ENCODE data around the gene LGALS3BP. TPM values are rescaled to one million over a fixed set of nuclear protein-coding genes. Genes with fewer than 3 reads are reported as not detected.

LGALS3BP gene
- total RNA-seq, 1 donor from 2014 or later, result 78.5 TPM

DNA sequence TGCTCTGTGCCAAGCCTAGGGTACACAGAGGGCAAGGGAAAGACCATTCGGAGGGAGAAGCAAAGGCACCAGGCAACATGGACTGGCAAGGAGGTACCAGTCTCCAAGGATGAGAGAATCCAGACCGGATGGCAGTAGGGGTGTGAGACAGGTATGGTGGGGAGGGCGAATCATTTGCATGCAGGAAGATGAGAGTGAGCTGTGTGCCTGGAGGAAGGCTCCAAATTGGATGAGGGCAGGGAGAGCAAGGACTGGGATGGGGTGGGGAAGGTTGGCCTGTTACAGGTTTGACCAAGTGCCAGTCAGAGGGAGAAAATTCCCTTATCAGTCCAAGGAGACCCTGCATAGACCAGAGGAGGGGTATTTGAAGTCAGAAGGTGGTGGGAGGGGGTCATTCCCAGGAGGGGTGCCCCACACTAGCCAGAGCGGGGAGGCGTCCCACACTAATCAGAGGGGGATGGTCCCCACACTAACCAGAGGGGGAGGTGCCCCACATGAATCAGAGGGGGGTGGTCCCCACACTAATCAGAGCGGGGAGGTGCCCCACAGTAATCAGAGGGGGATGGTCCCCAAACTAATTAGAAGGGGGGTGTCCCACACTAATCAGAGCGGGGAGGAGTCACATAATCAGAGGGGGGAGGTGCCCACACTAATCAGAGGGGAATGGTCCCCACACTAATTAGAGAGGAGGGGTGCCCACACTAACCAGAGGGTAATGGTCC lies 29.1 kb upstream of the LGALS3BP start:
- no peak for DNase-seq (ENCODE audit: low spot score)
- Mint-ChIP-seq H3K4me3 (peak overlapping the region; percentile 91), H3K9me3 (no peaks in the 10 kb centered on the region), H3K4me1 (ENCODE audit: low read depth) (peaks cover 52% of the 10 kb centered on the region), H3K27me3 (ENCODE audit: insufficient read depth) (peaks cover 5% of the 10 kb centered on the region), H3K27ac (peak overlapping the region; percentile 93), H3K36me3 (ENCODE audit: low read depth) (peaks cover 12% of the 10 kb centered on the region)
- intact Hi-C loops (cut with micrococcal nuclease), result loop anchor here (1.0 to 5.0 kb wide), 3 partner anchors 168 to 1547 kb away; no protein-coding TSS in a partner anchor

DNA sequence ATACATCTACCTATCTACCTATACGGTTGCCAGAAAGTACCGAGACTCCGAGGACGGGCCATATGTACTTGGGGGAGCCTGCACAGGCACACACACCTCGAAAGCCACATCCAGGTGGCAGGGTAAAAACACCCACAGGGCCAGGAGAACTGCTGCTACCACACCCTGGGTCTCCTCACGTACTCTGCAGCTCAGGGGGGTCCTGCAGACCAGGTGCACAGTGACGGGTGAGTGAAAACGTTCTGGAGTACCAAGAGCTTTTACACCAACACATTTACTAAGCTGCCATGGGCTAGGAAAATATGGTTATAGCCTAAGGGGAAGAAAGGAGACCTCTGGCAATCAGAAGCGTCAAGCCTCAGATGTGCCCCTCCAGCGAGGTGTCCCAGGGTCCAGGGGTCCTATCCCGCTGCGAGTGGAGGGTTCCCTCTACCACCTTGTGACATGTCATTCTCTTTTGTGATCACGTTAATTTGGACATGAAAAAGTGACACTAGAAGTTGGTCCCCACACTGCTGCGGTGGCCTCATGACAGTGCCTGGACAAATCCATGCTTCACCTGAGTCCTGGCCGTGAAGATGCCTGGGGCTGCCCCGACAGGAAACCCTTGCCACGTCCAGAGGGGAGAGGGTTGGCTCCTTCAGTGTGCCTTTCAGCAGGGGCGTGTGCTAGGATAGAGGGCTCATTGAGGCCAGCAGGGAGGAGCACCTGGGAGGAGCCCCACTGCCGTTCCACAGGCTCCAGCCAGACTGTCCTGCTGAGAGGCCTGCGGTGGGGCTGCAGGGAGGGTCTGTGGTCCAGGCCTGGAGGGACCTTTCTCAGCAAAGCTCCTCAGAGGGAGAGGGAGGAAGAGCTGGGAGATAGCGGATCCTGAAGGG lies 28.0 kb upstream of the LGALS3BP start:
- H3K4me3 Mint-ChIP-seq, result peak overlapping the region; percentile 91
- no peaks in the 10 kb centered on the region for H3K9me3 Mint-ChIP-seq
- peak overlapping the region; percentile 93 for H3K27ac Mint-ChIP-seq
- DNase-seq (ENCODE audit: low spot score), result no peak
- peaks cover 52% of the 10 kb centered on the region for H3K4me1 Mint-ChIP-seq (ENCODE audit: low read depth)
- peaks cover 5% of the 10 kb centered on the region for H3K27me3 Mint-ChIP-seq (ENCODE audit: insufficient read depth)
- intact Hi-C loops (cut with micrococcal nuclease), result loop anchor here (5.0 kb wide), 2 partner anchors 750 to 1545 kb away; no protein-coding TSS in a partner anchor
- peaks cover 13% of the 10 kb centered on the region for H3K36me3 Mint-ChIP-seq (ENCODE audit: low read depth)

DNA sequence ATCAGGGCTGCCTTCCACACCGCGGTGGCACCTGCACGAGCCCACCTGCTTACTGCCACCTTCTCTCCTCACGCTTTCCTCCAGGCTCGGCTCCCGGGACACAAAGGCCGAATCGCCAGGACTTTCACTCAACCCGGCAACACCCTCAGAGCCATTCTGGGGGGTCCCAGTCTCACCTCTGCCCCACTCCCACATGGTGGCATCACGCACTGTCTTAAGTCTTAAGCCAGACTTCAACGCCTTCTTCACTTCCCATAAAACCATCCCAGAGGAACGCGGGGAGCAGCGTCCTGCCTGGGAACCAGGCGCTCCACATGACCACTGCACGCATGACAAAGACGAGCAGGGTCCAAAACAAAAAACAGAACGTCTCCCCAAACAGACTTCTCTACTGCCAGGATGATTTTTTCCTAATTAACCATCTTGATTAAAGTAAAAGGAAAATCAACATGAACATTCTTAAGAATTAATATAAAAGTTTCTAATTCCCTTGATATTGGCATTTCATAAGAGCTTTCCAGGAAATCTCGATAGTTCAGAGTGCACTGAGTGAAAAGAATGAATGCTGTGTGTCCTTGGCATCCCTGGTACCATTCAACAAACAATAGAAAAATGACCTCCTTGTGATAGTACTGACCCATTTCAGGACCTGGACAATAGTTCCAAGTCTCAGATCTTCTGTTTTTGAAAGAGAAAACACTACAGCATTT lies 27.2 kb upstream of the LGALS3BP start:
- Mint-ChIP-seq H3K9me3 (no peaks in the 10 kb centered on the region), H3K4me3 (peak overlapping the region; percentile 91), H3K4me1 (ENCODE audit: low read depth) (peaks cover 52% of the 10 kb centered on the region), H3K36me3 (ENCODE audit: low read depth) (peaks cover 17% of the 10 kb centered on the region), H3K27ac (peak overlapping the region; percentile 93), H3K27me3 (ENCODE audit: insufficient read depth) (peaks cover 4% of the 10 kb centered on the region)
- DNase-seq (ENCODE audit: low spot score), result no peak
- intact Hi-C loops (cut with micrococcal nuclease), result loop anchor here (5.0 kb wide), 2 partner anchors 750 to 1545 kb away; no protein-coding TSS in a partner anchor

GRCh38 chr17:79006046-79006445 lies 26.3 kb upstream of the LGALS3BP start:
- Mint-ChIP-seq H3K4me3 (peak overlapping the region; percentile 45), H3K9me3 (no peaks in the 10 kb centered on the region), H3K36me3 (ENCODE audit: low read depth) (peaks cover 21% of the 10 kb centered on the region), H3K4me1 (ENCODE audit: low read depth) (peaks cover 50% of the 10 kb centered on the region), H3K27ac (peak overlapping the region; percentile 63), H3K27me3 (ENCODE audit: insufficient read depth) (peaks cover 1% of the 10 kb centered on the region)
- intact Hi-C loops (cut with micrococcal nuclease), result loop anchor here (5.0 kb wide), 2 partner anchors 749 to 1544 kb away; no protein-coding TSS in a partner anchor
- no peak for DNase-seq (ENCODE audit: low spot score)

DNA sequence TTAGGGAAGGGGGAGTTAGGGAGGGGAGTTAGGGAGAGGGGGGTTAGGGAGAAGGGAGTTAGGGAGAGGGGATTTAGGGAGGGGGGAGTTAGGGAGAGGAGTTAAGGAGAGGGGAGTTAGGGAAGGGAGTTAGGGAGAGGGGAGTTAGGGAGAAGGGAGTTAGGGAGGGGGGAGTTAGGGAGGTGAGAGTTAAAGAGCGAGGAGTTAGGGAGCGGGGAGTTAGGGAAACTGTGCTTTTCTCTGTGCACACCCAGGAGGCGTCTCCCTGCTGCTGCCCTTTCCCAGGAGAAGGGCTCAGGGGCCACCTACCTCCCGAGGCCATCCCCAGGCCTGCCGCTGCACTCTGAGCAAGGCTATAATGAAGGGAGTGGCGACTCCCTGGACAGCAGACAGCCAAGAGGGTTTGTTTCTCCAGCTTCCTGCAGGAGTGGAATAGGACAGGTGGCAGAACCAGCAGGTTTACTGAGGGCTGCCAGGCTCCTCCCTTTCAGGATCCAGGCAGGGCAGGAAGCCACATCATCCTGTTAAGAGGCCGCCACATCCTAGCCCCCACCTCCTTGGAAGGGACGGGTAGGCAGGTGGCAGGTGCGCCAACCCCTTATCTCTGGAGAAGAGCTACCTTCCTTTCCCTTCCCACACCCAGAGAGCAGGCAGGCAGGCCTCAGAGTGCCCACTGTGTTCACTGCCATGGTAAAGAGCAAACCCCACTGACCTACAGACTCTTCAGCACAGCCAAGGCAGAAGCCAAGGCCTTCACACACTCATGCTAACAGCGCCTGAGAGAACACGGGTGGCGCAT lies 25.5 kb upstream of the LGALS3BP start:
- H3K4me1 Mint-ChIP-seq (ENCODE audit: low read depth), result peaks cover 42% of the 10 kb centered on the region
- no peak overlapping the region for H3K4me3 Mint-ChIP-seq
- no peak for DNase-seq (ENCODE audit: low spot score)
- intact Hi-C loops (cut with micrococcal nuclease), result loop anchor here (5.0 kb wide), 2 partner anchors 748 to 1543 kb away; no protein-coding TSS in a partner anchor
- peaks cover 21% of the 10 kb centered on the region for H3K36me3 Mint-ChIP-seq (ENCODE audit: low read depth)
- H3K27ac Mint-ChIP-seq, result peak overlapping the region; percentile 63
- H3K9me3 Mint-ChIP-seq, result no peaks in the 10 kb centered on the region
- peaks cover 1% of the 10 kb centered on the region for H3K27me3 Mint-ChIP-seq (ENCODE audit: insufficient read depth)

DNA sequence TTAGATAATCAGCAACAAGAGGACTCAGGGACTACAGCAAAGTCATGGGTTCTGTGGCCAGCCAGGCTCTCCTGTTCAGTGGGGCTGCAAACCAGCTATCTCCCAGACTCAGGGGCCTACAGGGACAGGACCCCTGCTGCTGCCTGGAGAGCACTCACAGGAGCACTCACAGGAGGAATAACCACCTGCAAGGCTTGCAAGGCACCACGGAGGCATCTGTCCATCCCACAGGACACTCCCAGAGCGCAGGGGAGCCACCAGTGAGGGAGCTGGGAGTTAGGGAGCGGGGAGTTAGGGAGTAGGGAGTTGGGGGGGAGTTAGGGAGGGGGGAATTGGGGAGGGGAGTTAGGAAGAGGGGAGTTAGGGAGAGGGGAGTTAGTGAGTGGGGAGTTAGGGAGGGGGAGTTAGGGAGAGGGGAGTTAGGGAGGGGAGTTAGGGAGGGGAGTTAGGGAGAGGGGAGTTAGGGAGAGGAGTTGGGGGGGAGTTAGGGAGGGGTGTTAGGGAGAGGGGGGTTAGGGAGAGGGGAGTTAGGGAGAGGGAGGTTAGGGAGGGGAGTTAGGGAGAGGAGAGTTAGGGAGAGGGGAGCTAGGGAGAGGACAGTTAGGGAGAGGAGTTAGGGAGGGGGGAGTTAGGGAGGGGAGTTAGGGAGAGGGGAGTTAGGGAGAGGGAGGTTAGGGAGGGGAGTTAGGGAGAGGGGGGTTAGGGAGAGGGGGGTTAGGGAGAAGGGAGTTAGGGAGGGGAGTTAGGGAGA lies 24.1 kb upstream of the LGALS3BP start:
- peaks cover 35% of the 10 kb centered on the region for H3K4me1 Mint-ChIP-seq (ENCODE audit: low read depth)
- DNase-seq (ENCODE audit: low spot score), result no peak
- peaks cover 24% of the 10 kb centered on the region for H3K36me3 Mint-ChIP-seq (ENCODE audit: low read depth)
- intact Hi-C loops (cut with micrococcal nuclease), result no loop called here
- no peaks in the 10 kb centered on the region for H3K27me3 Mint-ChIP-seq (ENCODE audit: insufficient read depth)
- H3K27ac Mint-ChIP-seq, result no peak overlapping the region
- no peaks in the 10 kb centered on the region for H3K9me3 Mint-ChIP-seq
- H3K4me3 Mint-ChIP-seq, result no peak overlapping the region

DNA sequence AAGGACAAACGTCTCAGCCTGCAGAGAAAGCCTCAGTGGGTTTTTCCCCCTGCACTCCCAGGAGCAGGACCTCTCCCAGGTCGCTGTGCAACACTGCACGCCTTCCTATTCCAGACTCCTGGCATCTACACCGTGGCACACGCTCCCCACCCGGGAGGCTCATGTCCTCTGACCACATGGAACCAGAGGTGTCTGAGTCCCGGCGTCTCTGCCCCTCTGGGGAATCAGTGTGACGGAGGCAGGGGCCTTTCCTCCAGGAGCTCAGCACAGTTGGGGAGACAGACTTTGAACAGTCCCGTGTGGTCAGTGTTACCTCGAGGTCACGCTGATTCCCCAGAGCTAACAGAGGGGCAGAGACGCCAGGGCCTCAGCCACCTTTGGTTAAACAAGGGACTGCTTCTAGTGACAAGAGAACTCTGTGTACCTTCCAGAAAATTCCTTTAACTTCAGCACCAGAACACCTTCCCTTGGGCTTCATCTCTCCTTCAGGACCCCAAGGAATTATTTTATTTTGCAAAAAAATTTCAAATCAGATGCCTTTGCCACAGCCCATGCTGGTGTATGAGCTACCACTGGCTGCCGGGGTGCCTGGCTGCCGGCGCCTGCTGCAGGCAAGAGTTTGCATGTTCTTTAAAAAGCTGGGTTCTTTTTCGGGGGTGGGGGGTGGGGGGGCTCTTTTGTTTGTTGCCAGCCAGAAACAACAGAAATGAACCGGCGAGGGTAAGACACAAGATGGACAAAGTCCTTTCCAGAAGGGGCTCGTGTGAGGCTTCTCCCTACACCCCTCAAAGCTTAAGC lies 23.3 kb upstream of the LGALS3BP start:
- Mint-ChIP-seq H3K27ac (no peak overlapping the region), H3K4me1 (ENCODE audit: low read depth) (peaks cover 26% of the 10 kb centered on the region), H3K27me3 (ENCODE audit: insufficient read depth) (no peaks in the 10 kb centered on the region), H3K36me3 (ENCODE audit: low read depth) (peaks cover 18% of the 10 kb centered on the region), H3K4me3 (no peak overlapping the region), H3K9me3 (no peaks in the 10 kb centered on the region)
- intact Hi-C loops (cut with micrococcal nuclease), result no loop called here
- DNase-seq (ENCODE audit: low spot score), result no peak

DNA sequence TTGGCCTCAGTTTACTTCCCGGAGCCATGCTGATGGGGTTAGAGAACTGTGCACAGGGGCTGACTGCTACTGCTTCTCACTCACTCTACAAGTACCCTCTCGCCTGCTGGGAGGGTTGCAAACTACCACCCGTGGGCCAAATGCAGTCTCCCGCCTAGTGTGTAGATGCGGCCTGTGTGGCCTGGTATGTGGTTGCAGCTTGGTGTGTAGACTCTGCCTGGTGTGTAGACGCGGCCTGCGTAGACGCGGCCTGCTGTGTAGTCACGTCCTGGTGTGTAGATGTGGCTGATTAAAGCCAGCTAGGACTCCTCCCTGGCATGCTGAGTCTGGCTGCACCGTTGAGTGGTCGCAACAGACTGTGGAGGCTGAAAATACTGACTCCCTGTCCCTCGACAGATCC lies 22.6 kb upstream of the LGALS3BP start:
- no peaks in the 10 kb centered on the region for H3K27me3 Mint-ChIP-seq (ENCODE audit: insufficient read depth)
- H3K9me3 Mint-ChIP-seq, result no peaks in the 10 kb centered on the region
- intact Hi-C loops (cut with micrococcal nuclease), result no loop called here
- H3K27ac Mint-ChIP-seq, result no peak overlapping the region
- H3K36me3 Mint-ChIP-seq (ENCODE audit: low read depth), result peaks cover 18% of the 10 kb centered on the region
- H3K4me1 Mint-ChIP-seq (ENCODE audit: low read depth), result peaks cover 19% of the 10 kb centered on the region
- no peak overlapping the region for H3K4me3 Mint-ChIP-seq
- no peak for DNase-seq (ENCODE audit: low spot score)

DNA sequence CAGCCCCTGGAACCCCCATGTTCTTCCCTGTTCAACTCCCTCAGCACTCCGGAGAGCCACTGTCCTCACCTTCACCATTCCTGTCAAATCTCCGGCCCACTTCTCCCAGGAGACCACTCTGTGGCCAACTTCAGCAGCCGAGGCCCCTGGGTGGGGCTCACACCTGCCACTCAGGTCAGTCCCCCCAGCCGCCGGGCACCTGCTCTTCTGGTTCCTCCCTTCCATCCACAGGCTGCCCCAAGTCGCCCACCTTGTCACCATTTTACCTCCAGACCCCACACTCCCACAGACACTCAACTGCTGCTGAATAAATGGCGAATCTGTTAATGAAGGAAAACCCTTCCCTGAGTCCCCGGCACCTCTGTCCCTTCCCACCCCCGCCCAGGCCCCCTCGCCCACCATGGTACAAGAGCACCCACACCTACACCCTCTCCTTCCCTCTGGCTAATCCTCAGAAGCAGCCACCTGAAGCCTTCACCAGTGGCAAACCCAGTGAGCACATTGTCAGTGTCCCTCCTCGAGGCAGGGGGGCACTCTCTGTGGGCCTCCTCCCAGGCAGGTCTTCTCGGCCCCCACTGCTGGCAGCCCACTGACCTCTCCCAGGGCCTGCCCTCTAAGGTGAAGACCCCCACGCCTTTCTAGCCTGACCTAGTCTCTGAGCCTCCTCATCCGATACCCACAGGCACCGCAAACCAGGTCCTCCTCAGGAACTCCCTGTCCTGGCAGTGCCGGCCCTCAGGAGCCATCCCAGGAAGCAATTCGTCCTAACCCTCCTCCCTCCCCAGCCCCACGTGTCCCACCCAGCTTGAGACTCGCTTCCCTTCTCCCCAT lies 21.7 kb upstream of the LGALS3BP start:
- Mint-ChIP-seq H3K4me1 (ENCODE audit: low read depth) (peaks cover 10% of the 10 kb centered on the region), H3K9me3 (no peaks in the 10 kb centered on the region), H3K36me3 (ENCODE audit: low read depth) (peaks cover 20% of the 10 kb centered on the region), H3K27me3 (ENCODE audit: insufficient read depth) (no peaks in the 10 kb centered on the region), H3K27ac (no peak overlapping the region), H3K4me3 (no peak overlapping the region)
- no peak for DNase-seq (ENCODE audit: low spot score)
- intact Hi-C loops (cut with micrococcal nuclease), result no loop called here

DNA sequence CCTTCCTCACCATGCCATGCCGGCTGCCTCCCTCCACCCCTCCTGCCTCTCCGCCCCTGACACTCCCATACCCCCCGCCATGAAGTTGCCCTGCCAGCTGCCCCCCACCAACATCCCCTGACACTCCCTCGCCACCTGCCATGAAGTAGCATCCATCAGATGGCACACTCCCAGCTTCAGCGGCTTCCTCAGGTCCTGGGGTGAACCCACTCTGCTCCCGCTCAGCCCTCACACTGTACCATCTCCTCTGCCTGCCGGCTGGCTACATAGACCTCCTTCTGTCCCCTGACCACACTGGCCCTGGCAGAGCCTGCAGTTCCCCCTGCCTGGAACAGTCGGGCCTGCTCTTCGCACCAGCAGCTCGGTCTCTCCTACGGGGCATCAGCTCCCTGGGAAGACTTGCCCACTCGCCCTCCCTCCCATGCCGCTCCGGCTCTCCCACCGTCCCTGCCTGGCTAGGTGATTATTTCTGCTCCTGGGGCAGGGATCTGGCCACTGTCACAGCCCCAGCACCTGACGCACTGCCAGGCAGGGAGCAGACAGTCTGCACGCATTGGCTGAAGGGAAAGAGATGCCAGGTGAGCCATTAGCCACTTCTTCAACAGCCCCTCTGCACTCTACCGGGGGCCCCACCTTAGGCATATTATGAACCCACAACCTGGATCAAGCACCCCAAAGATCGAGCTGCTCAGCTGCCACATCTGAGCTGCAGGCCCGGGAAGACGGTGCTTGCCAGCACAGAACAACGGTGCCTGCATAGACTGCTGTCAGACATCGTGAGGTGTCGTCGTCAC lies 20.9 kb upstream of the LGALS3BP start:
- H3K9me3 Mint-ChIP-seq, result no peaks in the 10 kb centered on the region
- intact Hi-C loops (cut with micrococcal nuclease), result no loop called here
- no peak overlapping the region for H3K27ac Mint-ChIP-seq
- H3K4me1 Mint-ChIP-seq (ENCODE audit: low read depth), result peaks cover 2% of the 10 kb centered on the region
- H3K4me3 Mint-ChIP-seq, result no peak overlapping the region
- H3K36me3 Mint-ChIP-seq (ENCODE audit: low read depth), result peaks cover 23% of the 10 kb centered on the region
- no peak for DNase-seq (ENCODE audit: low spot score)
- H3K27me3 Mint-ChIP-seq (ENCODE audit: insufficient read depth), result no peaks in the 10 kb centered on the region

Measured in activated T-helper 1 cell treated with anti-CD3 and anti-CD28 coated beads, Interleukin-12 subunit alpha, Interleukin-12 subunit beta, Interleukin-2, Interleukin-4 antibody, amounts not matched to agents 30 ng/mL and 10 ng/mL and 1 ng/mL, durations not matched to agents 14 hours and 24 hours and 36 hours (primary cell).